Fibroblast of the aortic adventitia (primary cell): ENCODE measurements around the gene SARM1. TPM values are rescaled to one million over a fixed set of nuclear protein-coding genes. Genes with fewer than 3 reads are reported as not detected.

Experiments
- DNase-seq: peaks from one replicate; pipeline ENCODE4 v3.0.0-alpha.2; 2010; ENCODE audit warnings: low read depth
- H3K4me3 ChIP-seq: 2 replicates; pipeline ENCODE4 v1.5.1; 2011; ENCODE audit warnings: low read depth, mild to moderate bottlenecking, control low read depth, low read length, moderate library complexity
- CTCF ChIP-seq: IDR thresholded peaks from 2 replicates; pipeline ENCODE4 v1.5.1; 2011; ENCODE audit warnings: mild to moderate bottlenecking, low read length, control low read depth, inconsistent platforms; ENCODE audit not compliant: insufficient read depth
- total RNA-seq: library from RNA; depleted of rRNA; stranded (reverse); fragments of >200 nt; gene quantifications from 2 replicates; pipeline ENCODE4 v1.2.3, GENCODE V29; 2012; ENCODE audit warnings: low replicate concordance

Gene SARM1
- total RNA-seq, 1 donor = 9.0 TPM

DNA sequence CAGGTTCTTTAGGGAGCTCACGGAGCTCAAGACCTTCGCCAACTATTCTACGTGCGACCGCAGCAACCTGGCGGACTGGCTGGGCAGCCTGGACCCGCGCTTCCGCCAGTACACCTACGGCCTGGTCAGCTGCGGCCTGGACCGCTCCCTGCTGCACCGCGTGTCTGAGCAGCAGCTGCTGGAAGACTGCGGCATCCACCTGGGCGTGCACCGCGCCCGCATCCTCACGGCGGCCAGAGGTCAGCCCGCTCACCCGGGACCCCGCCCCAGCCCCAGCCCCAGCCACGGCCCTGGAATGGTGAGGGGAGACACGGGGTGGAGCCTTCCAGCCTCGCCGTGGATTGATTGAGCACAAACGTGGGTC, 13.5 kb downstream of the SARM1 start:
- no peak overlapping the region for H3K4me3 ChIP-seq
- no peak for DNase-seq
- TF ChIP-seq CTCF = no peak

DNA sequence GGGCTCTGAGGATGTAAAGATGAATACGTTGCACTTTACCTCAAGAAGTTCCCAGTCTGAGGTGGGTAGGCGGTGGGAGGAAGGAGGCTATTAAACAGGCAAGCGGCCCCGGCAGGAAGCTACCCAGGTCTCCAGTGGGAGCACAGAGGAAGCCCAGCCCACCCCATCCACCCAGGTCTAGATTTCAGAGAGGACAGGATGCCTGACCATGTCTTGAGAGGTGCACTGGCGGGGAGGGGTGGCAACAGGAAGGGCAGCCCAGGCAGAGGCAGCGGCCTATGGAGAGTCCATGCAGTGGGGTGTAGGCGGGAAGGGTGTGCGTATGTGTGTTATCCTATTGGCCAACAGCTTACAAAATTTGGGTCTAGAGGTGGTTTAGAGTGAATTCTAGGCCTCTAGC, 13.9 kb downstream of the SARM1 start:
- no peak for TF ChIP-seq CTCF

GRCh38 chr17:28386391-28386790, 14.9 kb downstream of the SARM1 start:
- TF ChIP-seq CTCF = no peak
- H3K4me3 ChIP-seq = no peak overlapping the region
- DNase-seq = no peak

More for the DNA sequence above, 13.9 kb downstream of the SARM1 start:
- H3K4me3 ChIP-seq = no peak overlapping the region
- DNase-seq = no peak

DNA sequence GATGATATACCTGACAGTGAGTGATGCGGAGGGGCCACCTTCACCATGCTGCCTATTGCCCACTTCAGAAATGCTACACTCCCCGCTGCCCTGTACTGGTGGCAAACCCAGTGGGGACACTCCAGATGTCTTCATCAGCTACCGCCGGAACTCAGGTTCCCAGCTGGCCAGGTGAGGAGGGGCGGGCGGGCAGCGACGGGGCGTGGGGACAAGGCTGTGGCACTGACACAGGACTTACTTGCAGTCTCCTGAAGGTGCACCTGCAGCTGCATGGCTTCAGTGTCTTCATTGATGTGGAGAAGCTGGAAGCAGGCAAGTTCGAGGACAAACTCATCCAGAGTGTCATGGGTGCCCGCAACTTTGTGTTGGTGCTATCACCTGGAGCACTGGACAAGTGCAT, 16.6 kb downstream of the SARM1 start:
- DNase-seq = no peak
- no peak overlapping the region for H3K4me3 ChIP-seq
- TF ChIP-seq CTCF = no peak

GRCh38 chr17:28390141-28390540, 18.6 kb downstream of the SARM1 start:
- no peak for TF ChIP-seq CTCF
- H3K4me3 ChIP-seq = no peak overlapping the region
- no peak for DNase-seq

DNA sequence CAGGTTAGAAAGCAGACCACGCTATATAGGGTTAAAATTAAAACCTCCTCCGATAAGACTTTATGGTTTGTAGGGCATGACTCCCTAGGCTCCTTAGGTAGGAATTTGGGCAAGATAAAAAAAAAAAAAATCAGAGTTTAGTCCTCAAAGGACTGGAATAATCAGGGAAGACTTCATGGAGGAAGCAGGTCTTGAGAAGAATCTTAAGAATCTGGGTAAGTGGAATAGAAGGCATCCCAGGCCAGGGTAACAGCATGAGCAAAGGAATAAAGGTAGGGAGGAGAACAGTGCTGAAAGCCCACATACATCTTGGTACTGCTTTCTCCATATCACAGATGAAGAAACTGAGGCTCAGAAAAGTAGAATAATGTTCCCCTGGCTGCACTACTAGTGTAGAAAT, 19.1 kb downstream of the SARM1 start:
- TF ChIP-seq CTCF = no peak
- H3K4me3 ChIP-seq = no peak overlapping the region
- DNase-seq = no peak

- no peak overlapping the region for H3K4me3 ChIP-seq
- no peak for DNase-seq
- TF ChIP-seq CTCF = no peak
Measured at GRCh38 chr17:28390984-28391383, 19.5 kb downstream of the SARM1 start.
